ELR (cell line): Measurements from ENCODE around the gene OTX2.

Experiments used
- DNase-seq: peaks from one replicate; pipeline ENCODE4 v3.0.0-alpha.2; 2015; ENCODE audit warnings: low read depth

OTX2 gene

DNA sequence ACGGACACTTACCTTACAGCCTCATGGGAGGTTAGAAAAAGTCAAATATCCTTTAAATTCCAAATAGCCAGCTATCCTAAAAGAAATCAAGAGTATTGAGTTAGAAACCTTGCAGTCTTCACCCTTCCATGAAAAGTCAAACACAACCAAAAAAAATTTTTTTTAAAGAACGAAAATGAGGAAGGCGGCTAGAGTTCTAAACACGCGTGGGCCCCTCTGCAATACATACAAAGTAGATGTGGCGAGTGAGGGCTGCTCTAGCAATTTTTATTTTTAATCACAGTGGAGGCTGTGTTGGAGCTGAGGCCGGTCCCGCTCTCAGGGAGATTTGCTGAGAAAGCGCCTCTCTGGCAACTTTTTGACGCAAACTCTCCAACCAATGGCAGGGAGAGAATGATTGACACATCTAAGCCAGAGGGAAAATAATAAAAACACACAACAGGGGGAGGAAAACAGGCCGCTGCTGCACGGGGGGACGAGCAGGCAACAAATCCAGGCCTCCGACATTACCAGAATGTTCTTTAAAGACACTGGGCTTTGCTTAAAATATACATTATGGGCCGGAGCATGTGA lies at the start of gene OTX2:
TSS of gene OTX2 (minus strand) at position 333 of the 573 bp plus-strand sequence. CDS start 5,023 bp downstream, outside the sequence.
- no peak for DNase-seq

DNA sequence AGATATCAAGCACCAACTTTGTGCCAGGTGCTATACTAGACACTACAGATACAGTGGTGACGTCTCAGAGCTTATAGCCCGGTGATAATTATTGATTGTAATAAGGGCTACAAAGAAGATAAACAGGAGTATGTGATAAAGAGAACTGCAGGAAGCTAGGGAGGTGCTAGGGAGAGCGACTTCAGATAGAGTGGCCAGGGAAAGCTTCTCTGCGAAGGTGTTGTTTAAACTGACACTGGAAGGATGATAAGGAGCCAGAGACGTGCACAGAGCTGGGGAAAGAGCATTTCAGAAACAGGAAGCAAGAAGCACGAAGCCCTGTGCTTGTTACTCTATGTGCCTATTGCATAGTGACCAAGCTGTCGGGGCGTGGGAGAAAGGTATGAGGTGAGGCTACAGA lies 48.1 kb upstream of the OTX2 start:
- DNase-seq: no peak

DNA sequence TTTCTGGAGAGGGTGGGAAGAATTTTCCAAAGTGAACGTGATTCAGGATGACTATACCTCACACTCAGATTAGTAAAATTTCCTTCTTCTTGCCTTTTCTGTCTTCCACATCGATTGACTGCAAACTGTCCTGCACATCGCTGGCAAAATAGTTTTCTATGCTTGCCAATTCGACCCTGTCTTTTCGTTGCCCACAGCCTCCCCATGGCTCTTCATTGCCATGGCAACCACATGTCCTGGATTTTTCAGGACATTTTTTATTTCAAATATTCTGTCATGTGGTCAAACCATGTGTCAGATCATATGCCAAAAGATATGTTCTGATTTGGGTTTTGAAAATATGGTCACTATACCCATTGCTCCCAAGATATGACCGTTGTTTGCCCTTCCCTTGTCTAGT lies 46.9 kb upstream of the OTX2 start:
- DNase-seq: no peak

DNA sequence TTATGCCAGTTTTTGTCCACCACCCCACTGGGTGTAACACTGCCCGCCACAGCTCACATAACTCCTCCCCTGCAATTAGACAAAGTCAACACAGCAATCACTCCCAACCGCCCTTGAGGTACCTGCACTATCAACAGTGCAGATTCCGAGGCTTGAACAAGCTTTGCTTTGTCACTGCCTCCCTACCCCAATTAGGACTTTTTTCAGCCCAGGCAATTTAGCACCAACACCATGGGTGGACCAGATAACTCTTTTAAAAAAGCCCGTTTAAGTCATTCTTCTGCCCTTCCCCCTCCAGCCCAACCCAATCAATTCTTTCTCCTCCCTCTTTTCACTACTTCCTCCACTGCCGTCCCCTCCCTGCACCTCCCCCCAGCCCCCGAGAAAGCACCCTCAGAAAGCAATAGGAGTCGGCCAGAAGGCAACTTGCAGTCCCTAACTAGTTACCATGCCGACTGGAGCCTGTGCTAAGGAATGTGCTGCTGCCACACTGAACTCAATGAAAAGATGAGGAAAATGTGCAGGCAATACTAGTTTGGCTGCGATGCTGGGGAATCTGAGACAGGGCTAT lies 45.7 kb upstream of the OTX2 start:
- DNase-seq: no peak

DNA sequence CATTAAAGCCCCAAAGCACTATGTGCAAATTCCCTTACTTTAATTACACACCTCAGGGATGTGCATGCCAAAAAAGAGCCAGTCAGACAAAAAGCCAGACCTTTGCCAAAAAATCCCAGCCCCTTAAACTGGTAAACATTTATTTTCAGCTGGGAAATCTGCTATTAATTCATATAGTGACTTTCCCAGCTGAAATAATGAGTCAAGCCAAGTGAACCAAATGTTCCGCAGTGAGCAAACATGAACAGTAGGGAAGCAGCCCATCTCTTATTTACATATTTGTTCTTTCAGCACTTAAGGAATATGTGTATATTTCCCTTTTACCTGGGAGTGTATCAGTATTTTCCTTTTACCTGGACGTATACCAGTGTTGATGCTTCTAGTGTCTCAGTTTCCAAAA lies 44.0 kb upstream of the OTX2 start:
- no peak for DNase-seq

DNA sequence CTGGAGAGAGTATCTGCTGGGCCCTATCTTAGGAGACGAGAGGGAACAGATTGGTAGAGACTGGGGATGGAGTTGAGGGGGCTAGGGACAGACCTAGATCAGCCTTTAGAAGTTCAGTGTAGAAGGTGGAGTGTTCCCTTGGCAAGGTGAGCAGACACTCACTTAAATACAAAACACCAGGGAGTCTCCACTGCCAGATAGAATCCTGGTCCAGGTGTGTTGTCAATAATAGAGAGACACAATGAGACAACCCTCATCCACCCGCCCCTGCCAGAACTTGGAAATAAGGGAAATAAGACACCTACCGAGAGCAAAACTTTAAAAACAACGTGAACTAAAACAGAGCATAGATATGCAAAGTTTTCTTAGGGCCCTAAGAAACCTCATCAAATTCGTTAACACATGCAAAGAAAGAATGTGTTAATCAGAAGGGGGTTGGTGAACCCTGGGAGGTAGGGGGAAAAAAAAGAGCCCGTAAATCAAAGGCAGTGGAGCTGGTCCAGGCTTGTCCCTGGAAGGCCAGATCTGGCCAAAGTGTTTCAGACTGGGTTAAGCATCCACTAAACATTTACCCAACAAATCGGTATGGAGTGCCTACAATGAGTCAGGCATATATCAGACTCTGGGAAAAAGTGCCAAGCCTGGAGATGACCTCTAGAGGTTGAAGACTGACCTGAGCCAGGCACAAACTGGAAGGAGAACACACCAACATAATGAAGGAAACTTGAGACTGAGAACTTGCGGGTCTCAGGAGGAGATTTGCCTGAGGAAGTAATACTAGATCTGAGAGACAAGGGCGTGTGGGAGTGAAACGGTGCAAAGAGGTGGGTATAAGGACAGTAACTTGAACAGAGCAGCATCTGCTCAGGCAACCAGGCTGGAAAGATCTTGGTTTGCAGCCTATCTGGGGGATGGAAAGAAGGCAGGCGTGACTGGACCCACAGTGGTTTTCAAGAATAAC lies 37.0 kb upstream of the OTX2 start:
- no peak for DNase-seq

DNA sequence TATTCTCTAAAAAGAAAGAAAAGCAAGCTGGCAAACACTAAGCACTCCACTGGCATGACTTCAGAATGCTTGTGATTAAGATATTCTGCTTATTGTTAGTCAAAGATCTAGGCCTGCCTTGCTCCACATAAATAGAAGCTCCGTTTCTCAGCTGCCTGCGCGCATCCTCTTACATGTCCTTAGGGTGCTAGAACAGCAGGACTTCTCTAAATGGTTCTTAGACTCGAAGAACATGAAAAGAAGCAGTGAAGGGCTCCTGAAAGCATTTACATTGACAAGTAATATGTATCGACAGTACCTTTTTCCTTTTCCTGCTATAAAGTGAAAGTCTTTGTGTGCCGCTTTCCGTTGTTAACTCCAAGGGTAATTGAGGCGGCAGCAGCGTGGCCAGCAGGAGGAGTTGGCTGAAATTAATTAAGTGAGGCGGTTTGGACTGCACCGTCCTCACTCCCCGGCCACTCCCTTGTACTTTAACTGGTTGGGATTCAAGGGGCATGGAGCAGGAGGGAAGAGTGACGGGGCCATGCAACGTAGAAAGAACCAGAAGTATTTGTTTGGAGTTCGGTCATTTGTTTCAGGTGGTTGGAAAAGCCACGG lies 34.2 kb upstream of the OTX2 start:
- no peak for DNase-seq

DNA sequence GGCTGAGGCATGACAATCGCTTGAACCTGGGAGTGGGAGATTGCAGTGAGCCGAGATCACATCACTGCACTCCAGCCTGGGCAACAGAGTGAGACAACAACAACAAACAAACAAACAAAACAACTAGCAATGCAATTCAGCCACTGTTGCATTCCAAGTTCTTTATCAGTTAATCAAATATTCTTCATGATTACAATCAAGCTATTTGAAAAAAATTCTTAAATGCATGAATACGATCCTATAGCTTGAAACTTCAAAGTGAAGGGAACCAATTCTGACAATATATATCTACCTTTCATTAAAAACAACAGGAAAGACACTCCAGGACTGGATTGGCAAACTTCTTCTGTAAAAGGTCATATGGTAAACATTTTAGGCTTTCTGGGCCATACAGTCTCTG lies 31.3 kb upstream of the OTX2 start:
- no peak for DNase-seq

DNA sequence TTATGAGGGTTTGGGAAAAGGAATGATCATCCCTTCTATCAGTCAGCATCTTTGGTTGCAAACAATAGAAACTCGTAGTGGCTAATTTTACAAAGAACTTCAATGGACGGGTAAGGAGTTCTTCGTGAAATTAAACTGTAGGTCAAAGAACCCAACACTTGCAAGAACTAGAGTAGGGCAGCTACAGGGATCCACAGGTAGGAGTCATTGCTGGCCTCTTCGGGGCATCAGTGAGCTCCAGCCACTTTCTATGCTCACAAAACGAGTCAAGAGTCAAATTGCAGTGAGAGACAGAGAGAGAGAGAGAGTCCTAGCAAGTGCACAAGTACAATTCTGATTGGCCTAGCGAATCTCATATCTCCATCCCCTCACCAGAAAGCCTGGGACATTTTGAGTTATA lies 29.9 kb upstream of the OTX2 start:
- DNase-seq: no peak

DNA sequence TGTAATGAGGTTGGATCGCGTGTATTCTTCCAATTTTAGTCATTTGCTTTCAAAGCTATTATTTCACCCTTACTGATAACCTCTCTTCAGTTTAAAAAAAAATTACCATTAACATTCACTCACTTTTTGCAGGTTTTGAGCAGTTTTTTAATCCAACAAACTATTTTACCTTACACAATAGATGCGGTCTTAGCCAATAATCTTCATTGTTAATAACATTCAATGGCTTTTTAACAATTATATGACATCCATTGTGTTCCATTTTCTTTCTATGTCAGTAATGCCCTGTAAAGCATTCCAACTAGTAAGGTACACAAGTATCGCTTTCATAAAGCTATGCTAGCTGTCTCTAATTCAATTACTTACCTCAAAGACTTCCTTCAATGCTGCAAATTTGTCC lies 18.9 kb upstream of the OTX2 start:
- DNase-seq: no peak

DNA sequence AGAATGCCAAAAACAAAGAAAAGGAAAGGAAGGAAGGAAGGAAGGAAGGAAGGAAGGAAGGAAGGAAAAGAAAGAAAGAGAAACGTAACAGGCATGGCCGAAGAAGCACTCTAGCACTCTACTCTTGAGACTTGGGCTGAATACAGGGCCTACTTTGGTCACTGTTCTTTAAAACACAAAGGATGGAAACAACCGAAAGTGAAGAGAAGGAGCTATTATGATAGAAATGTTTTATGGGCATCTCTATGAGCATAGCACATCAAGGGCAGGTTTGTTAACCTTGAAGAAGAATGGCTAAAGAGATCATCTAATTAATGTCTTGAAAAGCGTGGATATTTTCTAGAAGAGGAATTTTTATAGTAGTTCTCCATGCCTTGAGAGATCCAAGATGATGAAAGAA lies 15.9 kb upstream of the OTX2 start:
- no peak for DNase-seq

DNA sequence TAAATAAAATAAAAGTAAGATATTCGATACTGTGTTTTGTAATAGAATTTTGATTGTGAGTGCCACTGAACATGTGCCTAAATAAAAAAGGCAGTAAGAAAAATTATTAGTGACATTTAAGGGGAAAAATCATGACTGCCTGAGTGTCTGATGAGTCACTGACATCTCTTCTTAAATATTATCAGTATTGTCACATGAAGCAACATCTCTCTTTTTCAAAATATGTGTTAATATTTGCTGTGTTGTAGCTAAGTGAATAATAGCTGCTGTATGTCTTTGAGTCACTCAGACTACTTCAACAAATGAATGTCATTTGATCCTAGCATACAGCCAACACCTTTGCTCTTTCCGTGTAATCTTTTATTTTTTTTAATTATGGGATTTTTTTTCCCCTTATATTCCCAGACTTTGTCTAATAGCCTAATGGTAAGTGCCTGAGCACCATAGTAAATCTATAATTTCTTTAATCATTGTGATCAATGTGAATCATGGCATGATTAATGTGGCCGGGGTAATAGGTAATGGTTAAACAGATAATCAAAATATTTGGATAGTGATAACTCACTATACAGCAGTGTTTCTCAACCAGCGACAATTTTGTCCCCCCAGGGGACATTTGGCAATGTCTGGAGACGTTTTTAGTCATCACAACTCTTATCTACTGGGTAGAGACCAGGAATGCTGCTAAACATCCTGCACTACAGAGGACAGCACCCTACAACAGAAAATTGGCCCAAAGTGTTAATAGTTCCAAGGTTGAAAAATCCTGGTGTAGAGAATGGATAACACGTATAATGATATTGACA lies 11.7 kb upstream of the OTX2 start:
- DNase-seq: no peak

DNA sequence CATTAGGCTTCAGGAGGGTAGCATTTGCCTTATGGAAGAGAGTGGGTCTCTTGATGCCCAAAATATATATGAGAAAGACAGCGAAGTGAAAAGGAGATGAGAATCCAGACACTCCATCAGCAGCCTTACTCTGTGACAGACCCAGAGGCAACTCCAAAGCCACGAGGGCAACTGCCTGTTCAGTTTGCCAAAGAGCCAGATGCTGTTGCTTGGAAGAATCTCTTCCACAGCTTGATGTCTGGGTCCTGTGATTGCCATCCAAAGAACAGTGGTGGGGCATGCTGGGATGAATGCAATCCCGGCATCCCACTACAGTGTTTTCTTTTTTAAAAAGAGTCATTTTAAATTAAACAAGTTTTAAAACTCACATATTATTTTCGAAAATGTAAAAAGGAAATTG lies 10.9 kb upstream of the OTX2 start:
- DNase-seq: no peak

DNA sequence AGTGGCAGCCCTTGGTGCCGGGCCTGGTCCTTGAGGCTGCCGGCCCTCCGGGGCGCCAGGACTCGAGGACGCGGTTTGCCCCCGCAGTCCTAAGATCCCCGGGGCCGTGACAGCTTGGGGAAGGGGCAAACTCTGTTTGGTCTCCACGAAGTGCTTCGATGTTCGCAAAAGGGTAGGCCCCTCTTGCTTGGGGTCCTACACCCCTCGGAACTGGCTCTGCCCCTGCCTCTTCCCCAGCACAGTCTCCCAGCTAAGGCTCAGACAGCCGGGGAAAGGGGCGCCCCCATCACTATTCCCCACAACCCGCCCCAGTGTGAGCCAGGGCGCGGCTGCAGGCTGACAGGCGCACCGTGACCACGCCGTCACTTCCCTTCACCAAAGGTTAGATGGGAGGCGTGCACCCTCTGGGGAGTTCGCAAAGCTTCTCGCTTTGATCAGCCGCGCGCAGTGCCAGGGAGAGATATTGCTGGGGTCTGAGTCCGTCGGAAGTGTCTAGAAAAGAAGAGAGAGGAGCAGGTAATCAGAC lies 7.2 kb upstream of the OTX2 start:
- DNase-seq: no peak

DNA sequence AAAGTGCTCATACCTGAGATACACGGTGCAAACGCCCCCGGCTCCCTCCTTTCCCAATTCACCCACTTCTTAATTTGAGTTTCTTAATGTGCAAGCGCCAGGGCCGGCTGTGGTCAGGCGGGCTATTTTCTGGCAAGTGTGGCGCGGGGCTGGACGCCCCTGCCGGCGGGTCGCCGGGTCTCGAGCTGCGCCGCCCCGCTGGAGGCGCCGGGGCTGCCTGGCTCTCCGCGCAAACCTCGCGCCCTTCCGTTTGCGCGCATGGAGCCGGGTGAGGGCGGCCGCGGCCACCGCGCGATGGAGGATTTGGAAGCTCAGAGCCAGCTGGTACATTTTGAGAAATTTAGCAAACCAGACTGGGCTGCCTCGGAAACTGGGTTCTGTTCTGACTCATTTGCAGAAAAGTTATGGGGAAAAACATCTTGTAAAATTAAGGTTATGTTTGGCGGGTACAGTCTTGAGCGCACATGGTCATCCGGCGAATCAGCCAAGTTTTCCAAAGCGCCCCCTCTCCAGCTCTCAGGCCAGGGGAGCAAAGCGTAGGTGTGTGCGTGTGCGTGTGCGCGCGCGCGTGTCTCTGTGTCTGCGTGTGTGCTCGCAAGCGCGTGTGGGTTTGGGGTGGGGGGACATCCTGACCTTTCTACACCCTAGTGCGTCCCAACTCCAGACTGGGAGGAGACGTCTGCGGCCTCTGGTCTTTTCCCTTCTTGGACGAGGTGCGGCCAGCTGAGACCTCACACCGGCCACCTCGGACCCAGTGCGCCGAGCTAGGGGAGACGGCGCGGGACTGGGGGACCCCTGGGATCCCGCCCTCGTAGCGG lies 6.5 kb upstream of the OTX2 start:
- DNase-seq: no peak

DNA sequence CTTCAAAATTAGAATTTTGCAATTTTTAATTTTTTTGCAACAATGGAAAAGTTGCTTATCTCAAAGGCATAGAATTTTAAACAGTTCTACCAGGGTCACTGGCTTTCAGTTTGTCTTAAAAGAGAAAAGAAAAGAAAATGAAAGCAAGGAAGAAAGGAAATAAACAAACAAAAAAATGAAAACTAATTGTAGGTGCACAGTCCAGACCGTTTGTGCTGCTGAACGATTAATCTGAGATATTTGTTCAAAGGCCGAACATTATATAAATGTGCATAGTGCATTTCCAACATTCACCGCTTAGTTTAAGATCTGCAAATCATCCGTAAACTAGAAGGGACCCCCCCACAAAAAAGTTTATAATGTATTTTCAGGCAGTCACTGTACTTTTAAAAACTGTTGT lies 5.5 kb upstream of the OTX2 start:
- no peak for DNase-seq

DNA sequence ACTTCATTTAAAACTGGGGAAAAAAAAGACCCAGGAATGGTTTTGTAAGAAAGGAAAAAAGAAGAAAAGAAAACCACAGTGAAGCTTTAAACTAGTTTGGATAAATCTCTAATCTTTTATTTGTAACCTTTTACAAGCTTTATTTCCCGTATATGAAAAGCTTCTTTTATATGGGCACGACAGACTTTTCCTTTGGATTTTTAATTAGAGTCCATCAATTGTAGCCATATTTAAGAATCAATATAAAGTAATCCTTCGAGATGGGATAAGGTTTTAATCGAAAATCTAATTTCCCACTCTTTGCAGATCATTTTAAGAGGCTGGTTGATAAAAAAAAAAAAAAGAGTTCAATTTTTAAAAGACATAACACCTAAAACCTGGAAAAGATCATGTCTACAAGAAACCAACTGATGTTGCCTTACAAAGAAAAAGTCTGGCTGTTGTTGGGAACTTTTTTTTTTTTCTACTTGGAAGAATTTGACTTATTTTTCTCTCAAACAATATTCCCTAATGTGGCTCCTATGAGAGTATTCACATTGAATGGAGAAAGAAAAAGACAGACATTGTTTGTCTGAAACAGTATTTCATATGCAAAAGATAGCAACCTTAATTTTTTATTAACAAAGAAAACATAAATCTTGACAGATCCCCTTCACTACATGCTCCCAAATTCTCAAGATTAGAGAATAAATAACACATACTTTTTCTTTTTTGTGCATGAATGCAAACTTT lies 4.9 kb upstream of the OTX2 start:
- no peak for DNase-seq

DNA sequence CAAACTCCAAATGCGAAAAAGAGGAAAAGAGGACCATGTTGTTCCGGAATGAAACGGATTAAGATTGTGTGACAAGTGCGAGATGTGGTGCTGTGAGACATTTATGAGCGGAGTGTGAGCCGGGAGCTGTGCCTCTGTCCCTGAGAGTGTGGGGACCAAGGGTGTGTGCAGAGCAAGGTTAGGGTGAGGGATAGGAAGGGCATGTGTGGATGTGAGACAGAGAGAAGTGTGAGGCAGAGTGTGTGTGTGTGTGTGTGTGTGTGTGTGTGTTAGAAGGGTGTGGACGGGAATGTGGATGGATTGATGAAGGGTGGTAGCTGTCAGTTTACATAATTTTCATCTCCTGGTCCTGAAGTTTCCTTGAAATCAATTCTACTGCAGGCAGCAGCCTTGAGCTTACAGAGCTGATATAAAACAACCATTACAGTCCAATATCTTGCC lies 4.3 kb upstream of the OTX2 start:
- no peak for DNase-seq

DNA sequence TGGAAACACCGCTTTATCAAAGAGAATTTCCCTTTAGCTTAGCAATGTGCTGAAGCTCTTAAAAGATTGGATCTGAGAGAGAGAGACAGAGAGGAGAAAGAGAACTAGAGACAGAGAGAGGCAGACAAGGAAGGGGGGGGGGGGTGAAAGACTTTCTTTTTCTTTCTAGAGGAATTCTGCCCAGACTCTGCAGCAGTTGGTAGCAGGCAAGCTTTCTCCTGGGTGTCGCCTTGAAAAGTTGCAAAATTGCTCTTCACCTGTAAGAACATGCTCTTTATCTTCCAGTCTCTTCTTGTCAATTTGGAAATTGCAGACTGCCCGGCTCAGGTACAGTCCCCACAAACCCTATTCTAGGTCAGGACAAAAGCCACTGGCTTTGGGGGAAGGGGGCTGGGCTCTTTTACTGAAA lies 2.9 kb upstream of the OTX2 start:
- DNase-seq: no peak
